GM18520 (cell line): Measurements from ENCODE around the gene USP2.
A peak's percentile ranks its signal among the peaks of the same experiment; 100 is the strongest.

Experiments
- ATAC-seq: cut with Tn5 transposase; IDR thresholded peaks from one replicate; pipeline ENCODE4 v1.9.1; 2021; ENCODE audit not compliant: unreplicated experiment

The USP2 gene

DNA sequence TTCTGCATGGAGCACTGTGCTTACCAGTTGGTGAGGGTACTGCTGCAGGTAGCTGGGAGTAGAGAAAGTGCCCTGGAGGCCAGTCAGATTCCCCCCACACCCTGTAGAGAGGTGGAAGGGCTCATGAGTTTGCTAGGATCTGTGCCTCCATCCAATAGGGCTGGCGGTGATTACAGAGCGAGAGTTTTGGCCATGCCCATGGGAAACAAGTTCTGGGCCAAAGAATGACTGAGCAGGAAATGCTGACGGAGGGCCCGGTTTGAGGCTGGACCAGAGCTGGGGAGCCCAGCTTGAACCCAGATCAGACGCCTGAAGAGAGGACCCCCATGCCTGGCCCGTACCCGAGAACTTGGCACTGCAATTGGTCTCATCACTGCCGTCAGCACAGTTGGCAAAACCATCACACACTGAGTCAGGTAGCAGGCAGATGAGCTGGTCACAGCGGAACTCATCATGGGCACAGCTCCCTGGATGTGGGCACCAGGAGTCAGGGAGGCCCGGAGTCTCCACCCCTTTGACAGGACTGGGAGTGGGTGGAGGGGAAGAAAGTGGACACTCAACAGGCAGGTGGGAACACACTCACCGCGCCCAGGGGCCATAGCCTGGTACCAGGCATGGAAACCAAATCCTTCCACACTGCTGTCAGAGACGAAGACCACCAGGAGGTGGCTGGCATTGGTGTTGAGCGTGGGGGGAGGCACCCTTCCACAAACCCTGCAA lies 37.0 kb downstream of the USP2 start:
- ATAC-seq: no peak

DNA sequence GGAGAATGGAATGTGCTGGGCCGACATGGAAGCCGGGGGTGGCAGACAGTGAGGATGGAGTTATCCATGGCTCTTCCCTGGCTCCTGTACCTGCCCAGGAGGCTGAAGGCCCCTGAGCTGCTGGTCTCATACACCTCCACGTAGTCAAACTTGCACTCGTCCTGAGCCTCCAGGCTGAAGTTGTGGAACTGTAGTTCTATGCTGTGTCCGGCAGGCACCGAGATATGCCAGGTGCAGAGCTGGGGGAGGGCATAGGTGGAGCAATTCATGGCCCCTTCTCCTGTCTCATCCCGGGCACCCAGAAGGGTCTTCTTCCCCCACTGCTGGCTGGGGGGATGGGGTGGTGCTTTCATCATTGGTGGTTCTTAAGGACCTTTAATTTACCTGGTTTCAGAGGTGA lies 37.8 kb downstream of the USP2 start:
- no peak for ATAC-seq

DNA sequence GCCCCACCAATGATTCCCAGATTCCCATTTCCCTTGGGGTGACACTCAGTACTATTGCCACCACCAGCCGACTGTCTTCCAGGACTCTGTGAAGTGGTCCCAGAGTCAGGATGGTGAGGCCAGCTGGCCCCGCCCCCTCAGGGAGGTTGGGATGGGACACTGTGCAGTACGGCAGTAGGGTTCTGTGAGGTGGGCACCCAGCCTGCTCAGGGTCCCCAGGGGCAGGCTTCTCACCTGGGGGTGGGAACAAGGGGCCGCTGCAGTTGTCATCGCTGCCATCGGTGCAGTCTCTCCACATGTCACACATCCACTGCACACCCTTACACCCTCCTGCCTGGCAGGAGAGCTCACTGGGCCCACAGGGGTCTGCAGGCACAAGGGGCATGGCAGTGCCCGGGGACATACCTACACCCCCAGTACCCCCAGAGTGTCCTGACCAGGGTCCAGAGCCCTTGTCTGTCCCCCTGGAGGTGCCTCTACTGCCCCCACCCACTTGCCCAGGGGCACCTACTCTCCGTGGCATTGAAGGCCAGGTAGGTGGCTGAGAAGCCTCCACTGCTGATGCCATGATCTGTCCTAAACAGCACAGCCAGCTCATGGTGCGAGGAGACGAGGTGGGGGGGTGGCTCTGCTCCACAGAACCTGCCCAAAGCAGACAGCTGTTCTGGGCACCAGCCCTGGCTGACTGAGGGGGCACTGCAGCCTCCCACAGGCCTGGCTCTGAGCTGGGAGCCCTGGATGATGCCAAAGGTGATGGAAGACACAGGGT lies 38.9 kb downstream of the USP2 start:
- ATAC-seq: no peak

DNA sequence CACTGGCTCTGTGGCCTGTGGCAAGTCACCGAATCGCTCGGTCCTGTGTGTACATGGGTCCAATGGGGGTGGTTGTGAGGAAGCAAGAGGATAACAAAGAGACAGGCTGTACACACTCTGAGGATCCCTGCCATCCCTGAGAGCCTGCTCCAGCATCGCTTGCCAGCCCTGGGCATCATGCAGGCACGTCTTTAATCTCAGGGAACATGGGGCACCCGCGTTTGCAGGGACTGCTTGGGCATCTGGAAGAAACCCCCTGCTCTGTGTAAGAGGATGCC lies 39.5 kb downstream of the USP2 start:
- no peak for ATAC-seq

DNA sequence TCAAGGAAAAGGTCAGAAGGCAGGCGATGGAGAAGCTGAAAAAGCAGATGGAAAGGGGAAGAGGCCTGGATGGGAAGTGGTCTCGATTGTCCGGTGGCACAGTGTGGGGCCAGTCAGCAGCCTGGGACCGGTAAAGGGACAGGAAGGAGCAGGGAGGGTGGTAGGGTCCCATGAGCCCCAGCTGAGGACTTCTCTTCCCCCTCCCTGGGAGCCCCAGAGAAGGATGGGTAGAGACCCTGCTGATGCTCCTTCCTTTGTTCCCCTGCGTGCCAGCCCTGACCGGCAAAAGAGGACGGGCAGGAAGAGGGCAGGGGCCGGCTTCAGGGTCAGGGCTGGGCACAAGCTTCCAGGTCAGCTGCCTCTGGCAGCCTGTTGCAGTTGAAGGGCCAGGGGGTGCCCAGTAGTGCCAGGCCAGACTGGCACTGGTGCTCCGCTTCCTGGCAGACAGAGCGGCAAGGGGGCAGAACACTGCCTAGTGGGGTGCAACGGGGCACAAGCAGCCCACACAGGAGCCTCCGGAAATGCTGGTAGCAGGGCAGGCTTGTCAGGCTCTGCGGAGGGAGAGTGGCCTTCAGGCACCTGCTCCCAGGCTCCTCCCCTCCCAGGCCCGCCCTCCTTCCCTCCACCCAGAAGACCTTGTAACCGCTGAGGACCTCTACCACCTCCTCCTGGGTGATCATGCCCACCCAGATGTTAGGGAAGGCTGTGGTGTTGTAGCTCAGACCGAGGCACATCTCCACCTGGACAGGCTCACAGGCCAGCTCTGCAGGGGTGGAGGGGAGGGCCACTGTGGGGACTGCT lies 40.1 kb downstream of the USP2 start:
- no peak for ATAC-seq

DNA sequence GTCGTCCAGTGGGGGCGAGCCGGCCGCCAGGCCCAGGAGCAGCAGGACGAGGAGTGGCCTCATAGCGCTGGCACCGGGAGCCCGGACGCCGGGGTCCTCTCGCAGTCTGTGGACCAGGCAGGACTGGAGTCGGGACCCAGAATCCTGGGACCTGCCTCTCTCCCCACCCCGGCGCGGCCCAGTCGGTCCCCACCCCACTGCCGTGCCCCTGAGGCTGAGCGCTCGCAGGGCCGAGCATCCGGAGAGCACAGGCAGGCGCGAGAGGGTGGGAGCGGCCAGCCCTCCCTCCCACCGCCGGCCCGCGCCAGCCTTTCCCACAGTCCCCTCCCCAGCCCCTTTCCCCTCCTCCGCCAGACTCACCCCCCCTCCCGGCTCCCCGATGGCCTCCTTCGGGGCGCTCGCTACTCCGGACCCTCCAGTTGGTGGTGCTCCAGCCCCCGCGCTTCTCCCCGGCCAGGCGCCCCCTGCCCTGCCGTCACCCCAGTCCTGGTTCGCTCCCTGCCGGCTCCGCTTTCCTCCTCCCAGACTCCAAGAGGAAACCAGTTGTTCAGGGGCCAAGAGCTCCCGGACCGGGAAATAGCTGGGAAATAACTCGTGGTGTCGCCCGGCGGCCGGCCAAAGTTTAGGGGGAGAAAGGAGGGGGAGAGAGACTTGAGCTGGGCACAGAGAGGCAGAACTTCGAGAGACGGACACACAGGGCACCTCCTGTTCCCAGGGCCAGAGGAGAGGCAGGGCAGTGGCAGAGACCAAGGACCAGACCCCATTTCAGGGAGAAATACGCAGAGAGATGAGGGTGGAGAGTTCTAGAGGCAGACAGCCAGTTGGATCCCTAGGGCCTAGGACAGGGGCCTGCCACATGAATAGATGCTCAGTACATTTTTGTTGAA lies 40.9 kb downstream of the USP2 start, which contains the start of gene C1QTNF5:
Gene C1QTNF5, minus strand, starts transcription at position 549 of the 887 bp plus-strand sequence. Its CDS starts 486 bp downstream, at position 63.
- ATAC-seq: no peak

DNA sequence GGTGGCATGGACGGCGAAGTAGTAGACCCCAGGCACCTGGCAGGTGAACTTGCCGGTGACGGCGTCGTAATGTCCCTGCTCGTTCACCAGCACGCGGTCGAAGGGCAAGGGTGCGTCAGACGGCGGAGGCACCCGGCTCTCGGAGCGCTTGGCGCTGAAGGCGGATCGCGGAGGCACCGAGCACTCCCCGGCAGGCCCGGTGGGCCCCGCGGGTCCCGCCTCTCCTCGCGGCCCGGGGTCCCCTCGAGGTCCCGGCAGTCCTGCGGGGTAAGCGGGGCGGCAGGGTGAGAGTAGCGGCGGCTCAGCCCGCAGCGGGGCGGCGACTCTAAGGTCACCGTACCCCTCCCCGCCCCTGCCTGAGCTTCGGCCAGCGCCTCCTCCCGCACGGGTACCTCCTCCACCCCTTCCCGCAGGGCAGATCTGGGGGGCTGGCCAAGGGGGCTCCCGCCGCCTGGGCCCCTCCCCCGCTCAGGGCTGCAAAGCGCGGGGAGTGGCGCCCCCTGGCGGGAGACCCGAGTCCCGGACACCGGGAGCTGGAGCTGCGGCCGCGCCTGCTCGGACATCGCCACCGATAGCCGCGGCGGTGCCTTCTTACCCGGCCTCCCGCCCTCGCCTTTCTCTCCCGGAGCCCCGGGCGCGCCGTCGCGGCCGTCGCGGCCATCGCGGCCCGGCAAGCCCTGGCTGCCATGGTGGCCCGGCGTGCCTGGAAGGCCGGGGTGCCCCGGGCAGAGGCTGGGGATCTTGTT lies 41.7 kb downstream of the USP2 start:
- no peak for ATAC-seq

DNA sequence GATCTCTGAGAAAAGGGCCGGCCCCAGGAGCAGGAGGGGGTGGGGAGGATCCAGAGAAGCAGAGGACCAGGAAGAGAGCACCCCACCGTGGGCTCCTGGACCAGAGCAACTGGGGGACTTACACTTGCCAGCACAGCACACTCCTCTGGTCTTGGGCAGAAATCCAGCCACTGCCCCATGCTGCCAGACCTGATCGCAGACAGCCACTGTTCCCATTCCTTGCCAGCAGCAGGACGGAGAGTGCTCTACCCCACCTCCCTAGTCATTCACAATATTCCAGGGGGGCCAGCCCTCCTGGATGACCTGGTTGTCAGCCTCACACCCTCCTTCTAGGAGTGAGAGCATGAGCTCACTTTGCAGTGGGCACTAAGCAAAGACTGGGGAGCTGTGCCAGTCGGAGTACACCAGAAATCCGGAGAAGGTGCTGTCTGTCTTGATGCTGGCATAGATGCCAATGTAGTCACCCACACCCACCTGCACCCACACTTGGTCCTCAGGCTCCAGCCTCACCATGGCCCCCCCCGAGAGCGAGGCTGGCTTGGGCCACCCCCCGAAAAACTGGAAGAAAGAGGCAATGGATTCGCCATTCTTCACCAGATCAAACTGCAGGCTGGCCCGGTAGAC lies 42.4 kb downstream of the USP2 start:
- no peak for ATAC-seq

DNA sequence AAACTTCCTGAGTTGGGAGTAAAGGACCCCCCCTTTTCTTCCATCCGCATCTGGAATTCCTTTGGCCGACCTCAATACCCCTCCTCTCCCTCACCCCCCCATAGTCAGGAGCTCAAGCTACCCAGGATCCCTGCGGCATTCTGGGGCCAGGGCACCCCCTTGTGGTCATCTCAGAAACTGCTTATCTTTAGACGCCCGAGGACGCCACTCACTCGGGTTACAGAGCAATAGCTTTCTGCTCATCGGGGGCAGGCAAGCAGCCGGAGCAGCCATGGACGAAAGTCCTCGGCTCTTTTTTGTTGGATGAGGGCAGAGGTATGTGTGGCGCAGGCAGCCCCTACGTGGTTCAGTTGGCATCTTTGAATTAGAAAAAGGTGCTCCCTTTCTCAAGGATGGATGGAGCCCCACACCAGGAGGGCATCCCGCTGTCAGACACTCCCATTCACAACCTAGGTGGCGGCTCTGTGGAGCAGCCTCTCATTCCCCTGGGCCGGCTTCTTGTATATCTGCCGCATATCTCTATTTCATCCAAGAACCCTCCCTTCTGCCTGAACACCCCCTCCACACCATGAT lies 43.1 kb downstream of the USP2 start:
- ATAC-seq: no peak

DNA sequence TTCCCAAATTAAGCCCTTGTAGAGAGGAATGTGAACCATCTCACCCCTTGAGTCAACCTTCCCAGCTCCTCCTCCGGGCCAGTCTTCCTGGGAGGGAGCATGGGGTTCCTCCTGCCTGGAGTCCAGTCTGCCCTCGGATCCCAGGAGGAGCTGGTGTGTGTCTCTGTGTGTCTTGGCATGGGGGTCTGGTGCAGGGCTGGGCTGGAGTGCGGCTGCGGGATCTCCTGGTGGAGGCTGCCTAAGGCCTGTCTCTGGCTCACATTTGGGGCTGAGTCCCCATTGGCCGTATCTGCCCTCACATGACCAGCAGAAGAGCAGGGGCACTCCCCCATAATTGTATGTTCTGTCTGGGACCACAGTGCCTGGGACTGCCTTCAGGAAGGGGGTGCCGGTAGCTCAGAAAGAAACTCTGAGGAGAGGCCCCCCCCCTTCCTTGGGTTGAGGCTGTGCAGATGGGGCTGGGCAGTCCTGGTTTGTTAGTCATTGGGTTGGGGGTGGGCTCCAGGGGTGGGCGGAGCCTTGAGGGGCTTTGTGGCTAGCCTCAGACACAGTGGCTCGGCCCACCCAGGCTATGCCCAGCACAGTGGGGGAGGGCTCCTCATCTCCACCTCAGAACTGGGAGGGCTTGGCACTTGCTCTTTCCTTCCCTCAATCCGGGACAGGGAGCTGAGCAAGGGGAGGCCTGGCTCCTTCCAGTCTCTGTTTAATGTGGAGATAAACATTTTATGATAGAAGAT lies 43.7 kb downstream of the USP2 start:
- ATAC-seq: no peak

DNA sequence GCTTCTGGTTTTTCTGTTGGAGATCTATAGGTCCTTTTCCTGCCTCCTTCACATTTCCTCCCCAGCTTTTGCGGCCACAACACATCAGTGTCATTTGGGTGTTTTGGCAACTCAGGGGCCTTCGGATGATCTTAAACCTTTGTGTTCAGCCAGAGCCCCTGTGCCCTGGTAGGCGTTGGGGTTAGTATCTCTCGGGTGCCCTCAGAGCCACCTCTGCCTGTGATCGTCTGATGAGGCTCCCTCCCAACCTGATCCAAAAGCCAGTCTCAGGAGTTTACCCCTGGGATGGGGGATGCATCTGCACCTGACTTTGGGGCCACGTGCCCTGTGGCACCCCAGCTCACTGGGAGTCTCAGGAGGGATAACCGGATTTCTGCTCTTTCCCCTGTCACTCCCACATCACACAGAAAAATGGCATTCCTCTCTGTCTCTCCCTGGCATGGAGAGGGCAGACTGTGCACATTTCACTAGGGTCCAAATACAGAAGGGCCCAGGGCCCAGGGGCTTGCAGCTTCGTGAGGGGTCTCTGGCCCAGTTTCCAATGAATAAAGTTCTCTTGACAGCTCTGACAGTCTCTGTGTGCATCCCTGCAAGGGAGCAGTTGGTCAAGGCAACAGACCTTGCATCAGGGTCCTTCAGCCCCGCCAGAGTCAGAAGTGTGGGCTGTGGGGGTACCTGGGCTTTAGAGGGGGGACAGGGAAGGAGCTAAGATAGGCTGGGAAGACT lies 44.6 kb downstream of the USP2 start:
- no peak for ATAC-seq

DNA sequence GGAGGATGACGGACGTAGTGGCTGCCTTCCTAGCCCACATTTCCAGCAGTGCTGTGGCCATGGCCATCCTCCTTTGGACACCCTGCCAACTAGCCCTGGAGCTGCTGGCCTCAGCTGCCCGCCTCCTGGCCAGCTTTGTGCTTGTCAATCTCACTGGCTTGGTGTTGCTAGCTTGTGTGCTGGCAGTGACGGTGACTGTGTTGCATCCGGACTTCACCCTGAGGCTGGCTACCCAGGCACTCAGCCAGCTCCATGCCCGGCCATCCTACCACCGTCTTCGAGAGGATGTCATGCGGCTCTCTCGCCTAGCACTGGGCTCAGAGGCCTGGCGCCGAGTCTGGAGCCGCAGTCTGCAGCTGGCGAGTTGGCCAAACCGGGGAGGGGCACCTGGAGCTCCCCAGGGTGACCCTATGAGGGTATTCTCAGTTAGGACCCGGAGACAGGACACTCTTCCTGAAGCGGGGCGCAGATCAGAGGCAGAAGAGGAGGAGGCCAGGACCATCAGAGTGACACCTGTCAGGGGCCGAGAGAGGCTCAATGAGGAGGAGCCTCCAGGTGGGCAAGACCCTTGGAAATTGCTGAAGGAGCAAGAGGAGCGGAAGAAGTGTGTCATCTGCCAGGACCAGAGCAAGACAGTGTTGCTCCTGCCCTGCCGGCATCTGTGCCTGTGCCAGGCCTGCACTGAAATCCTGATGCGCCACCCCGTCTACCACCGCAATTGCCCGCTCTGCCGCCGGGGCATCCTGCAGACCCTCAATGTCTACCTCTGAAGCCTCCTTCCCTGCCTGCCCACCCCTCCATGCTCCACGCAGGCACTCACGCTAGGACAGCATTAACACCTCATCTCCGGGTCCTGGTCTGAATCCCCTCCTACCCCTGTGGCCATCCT lies 45.6 kb downstream of the USP2 start:
- ATAC-seq: no peak

DNA sequence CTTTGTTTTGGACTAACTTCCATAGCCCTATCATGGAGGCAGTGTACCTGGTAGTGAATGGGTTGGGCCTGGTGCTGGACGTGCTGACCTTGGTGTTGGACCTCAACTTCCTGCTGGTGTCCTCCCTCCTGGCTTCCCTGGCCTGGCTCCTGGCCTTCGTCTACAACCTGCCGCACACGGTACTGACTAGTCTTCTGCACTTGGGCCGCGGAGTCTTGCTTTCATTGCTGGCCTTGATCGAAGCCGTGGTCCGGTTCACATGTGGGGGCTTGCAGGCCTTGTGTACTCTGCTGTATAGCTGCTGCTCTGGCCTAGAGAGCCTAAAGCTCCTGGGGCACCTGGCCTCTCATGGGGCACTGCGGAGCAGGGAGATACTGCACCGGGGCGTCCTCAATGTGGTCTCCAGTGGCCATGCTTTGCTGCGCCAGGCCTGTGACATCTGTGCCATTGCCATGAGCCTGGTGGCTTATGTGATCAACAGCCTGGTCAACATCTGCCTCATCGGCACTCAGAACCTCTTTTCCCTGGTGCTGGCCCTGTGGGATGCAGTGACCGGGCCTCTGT lies 46.3 kb downstream of the USP2 start:
- ATAC-seq: no peak

DNA sequence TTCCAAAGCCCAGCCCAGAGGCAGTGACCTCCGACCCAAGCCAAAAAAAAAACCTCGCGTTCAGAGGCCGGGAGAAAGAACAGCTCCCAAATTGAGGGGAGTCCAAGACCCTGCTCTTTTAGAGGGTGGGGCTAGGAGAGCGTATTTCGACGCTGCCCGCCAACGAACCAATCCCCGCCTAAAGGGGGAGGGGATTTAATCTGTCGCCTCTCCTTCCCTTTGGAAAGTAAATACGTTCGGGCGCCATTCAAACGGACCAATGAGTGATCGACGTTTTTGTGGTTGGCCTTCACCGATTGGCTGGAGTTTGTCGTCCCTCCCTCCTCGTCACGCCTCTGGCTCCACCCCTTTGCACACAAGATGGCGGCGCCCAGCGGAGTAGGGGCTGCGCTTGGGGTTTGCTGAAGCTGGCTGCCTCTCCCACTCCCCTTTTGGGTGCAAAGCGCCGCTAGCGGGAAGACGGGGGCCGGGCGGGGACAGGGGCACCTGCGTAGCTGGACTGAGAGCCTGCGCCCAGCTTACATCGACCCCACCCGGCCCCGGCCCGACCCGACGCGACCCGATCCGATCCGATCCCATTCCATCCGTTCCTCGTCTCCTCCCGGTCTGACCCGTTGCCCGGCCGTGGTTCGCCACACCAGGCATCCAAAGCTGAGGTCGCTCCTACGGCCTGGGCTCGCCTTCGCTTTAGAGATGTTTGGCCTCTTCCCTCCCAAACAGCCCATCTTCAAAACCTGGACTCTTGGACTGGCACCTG lies 47.1 kb downstream of the USP2 start, which contains the start of gene RNF26:
Gene RNF26, plus strand, starts transcription at position 354 of the 757 bp plus-strand sequence. CDS start 596 bp downstream, outside the sequence.
- peak; percentile 91 for ATAC-seq

DNA sequence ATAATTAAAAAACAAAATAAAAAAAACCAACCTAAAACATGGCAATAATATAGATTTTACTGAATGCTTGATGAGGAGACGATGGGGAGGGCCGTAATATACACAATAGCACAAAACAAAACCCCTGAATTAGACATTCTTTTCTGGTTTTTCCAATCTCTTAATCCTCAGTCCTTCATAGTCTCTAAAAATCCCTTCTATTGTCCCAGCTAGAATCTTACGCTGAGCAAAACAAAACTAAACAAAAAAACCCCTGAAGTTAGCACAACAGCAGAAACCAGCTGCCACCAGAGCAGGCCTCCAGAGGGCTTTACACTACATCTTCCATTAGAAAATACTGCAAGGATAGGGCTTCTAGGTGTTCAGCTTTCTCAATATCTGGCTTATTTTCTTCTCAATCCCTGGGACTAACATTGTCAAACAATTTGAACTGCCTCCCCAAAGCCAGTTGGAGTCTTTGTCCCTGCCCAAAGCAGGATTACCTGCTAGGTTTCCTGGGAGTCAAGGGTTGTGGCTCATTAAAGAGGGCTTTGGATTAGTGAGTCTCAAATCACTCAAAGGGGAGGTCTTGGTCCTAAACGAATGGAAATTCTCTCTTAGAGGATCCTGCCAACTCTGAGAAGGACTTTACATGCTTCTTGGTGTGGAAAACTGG lies 49.3 kb downstream of the USP2 start:
- no peak for ATAC-seq
